Breast epithelium (tissue), 3 donors: Measurements from ENCODE around the gene TGFBR1.

Experiments used
- POLR2A ChIP-seq: fragments of 450-650 bp; IDR thresholded peaks from one replicate; pipeline ENCODE4 v1.6.1; 2016; ENCODE audit warnings: antibody characterized with exemption, mild to moderate bottlenecking, moderate library complexity
- POLR2AphosphoS5 ChIP-seq, 3 donors: sonication (generic); formaldehyde crosslinking; IDR thresholded peaks; one replicate each; pipeline ENCODE4 v1.6.1; 2017; ENCODE audit warnings: antibody characterized with exemption in 3 of 3
- TF ChIP-seq, protein P1 (sequence below), 3 donors: fragments of 450-650 bp; IDR thresholded peaks; one replicate each; pipeline ENCODE4 v1.5.1; 2016 to 2017; ENCODE audit warnings: antibody characterized with exemption in 3 of 3, mild to moderate bottlenecking in 3 of 3, moderate library complexity in 3 of 3

- TF ChIP-seq POLR2A (no peak), POLR2AphosphoS5 (IDR thresholded peaks at IDR 0.05) (no peak)
- TF ChIP-seq, protein P1, sequence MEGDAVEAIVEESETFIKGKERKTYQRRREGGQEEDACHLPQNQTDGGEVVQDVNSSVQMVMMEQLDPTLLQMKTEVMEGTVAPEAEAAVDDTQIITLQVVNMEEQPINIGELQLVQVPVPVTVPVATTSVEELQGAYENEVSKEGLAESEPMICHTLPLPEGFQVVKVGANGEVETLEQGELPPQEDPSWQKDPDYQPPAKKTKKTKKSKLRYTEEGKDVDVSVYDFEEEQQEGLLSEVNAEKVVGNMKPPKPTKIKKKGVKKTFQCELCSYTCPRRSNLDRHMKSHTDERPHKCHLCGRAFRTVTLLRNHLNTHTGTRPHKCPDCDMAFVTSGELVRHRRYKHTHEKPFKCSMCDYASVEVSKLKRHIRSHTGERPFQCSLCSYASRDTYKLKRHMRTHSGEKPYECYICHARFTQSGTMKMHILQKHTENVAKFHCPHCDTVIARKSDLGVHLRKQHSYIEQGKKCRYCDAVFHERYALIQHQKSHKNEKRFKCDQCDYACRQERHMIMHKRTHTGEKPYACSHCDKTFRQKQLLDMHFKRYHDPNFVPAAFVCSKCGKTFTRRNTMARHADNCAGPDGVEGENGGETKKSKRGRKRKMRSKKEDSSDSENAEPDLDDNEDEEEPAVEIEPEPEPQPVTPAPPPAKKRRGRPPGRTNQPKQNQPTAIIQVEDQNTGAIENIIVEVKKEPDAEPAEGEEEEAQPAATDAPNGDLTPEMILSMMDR (IDR thresholded peaks at IDR 0.05): no peak
Observed at GRCh38 chr9:99083051-99083450, 21.9 kb upstream of the TGFBR1 start.
